Uterus (tissue), 4 donors: ENCODE results near the gene ERC2. TPM values are rescaled to one million over a fixed set of nuclear protein-coding genes. Genes with fewer than 3 reads are reported as not detected.

ENCODE experiments used
- DNase-seq, 2 donors: peaks; one replicate each; pipeline ENCODE4 v3.0.0-alpha.2; 2019 to 2020
- H3K27ac ChIP-seq, 2 donors: fragments of 200-600 bp; sonication (generic); 1 replicate in 1 of 2; 2 replicates in 1 of 2; pipeline ENCODE4 v1.5.1; 2016 to 2018
- H3K27me3 ChIP-seq, 2 donors: fragments of 200-600 bp; sonication (generic); one replicate each; pipeline ENCODE4 v1.5.1; 2018 to 2019; ENCODE audit warnings: control low read depth in 1 of 2
- H3K36me3 ChIP-seq, 2 donors: fragments of 200-600 bp; sonication (generic); one replicate each; pipeline ENCODE4 v1.5.1; 2019; ENCODE audit warnings: control low read depth in 1 of 2
- H3K4me1 ChIP-seq, 2 donors: fragments of 200-600 bp; sonication (generic); one replicate each; pipeline ENCODE4 v1.5.1; 2018 to 2019; ENCODE audit warnings: control low read depth in 1 of 2
- H3K4me3 ChIP-seq, 2 donors: fragments of 200-600 bp; sonication (generic); 1 replicate in 1 of 2; 2 replicates in 1 of 2; pipeline ENCODE4 v1.5.1; 2018 to 2019; ENCODE audit warnings: mild to moderate bottlenecking in 1 of 2
- H3K9me3 ChIP-seq, 2 donors: fragments of 200-600 bp; sonication (generic); one replicate each; pipeline ENCODE4 v1.5.1; 2019; ENCODE audit warnings: control low read depth in 1 of 2
- CTCF ChIP-seq, 4 experiments: fragments of 200-600 bp in 2 of 4; fragments of 450-650 bp in 2 of 4; sonication (generic) in 2 of 4; IDR thresholded peaks; one replicate each; pipeline ENCODE4 v1.5.1; 2016 to 2019; ENCODE audit warnings: antibody characterized with exemption in 4 of 4, mild to moderate bottlenecking in 2 of 4, moderate library complexity in 1 of 4
- POLR2A ChIP-seq, 2 donors: fragments of 450-650 bp; IDR thresholded peaks; one replicate each; pipeline ENCODE4 v1.6.1; 2016; ENCODE audit warnings: antibody characterized with exemption in 2 of 2, mild to moderate bottlenecking in 1 of 2, moderate library complexity in 1 of 2
- intact Hi-C: fragments of 100-400 bp; cut with DNase I; formaldehyde crosslinking; loops from one replicate; pipeline ENCODE4 v1.15.1; 2023; ENCODE audit warnings: low total_unique reads
- total RNA-seq, 4 donors: library from RNA; depleted of rRNA in 3 of 4; stranded (reverse); fragments of >200 nt in 3 of 4; gene quantifications; one replicate each; pipeline versions ENCODE4 v1.1.0 to v1.2.4, GENCODE V29; 2014 to 2023
- donor health status: DM: yes; HTN: yes; CAD: no.

The ERC2 gene
- total RNA-seq, 4 donors from 2014 or later = 1.7 to 5.5 TPM; not detected in 2

GRCh38 chr3:56113908-56114307 lies 354.4 kb downstream of the ERC2 start:
- Histone ChIP-seq H3K27me3 (no peaks in the 10 kb centered on the region), H3K36me3 (no peaks in the 10 kb centered on the region), H3K4me1 (no peaks in the 10 kb centered on the region), H3K27ac (no peak overlapping the region), H3K9me3 (no peaks in the 10 kb centered on the region), H3K4me3 (no peak overlapping the region)
- DNase-seq = no peak
- TF ChIP-seq POLR2A (IDR thresholded peaks at IDR 0.05) = no peak
- no peak for TF ChIP-seq CTCF (IDR thresholded peaks at IDR 0.05)
- intact Hi-C loops = no loop called here

- Histone ChIP-seq H3K27me3 (no peaks in the 10 kb centered on the region), H3K9me3 (no peaks in the 10 kb centered on the region), H3K36me3 (no peaks in the 10 kb centered on the region), H3K4me1 (no peaks in the 10 kb centered on the region), H3K4me3 (no peak overlapping the region), H3K27ac (no peak overlapping the region)
- DNase-seq = no peak
- intact Hi-C loops = no loop called here
- no peak for TF ChIP-seq CTCF (IDR thresholded peaks at IDR 0.05)
Measured at GRCh38 chr3:56113231-56113630, 355.0 kb downstream of the ERC2 start.

GRCh38 chr3:56111606-56112304 lies 356.5 kb downstream of the ERC2 start:
- Histone ChIP-seq H3K36me3 (no peaks in the 10 kb centered on the region), H3K27me3 (no peaks in the 10 kb centered on the region), H3K4me3 (no peak overlapping the region), H3K27ac (no peak overlapping the region), H3K4me1 (no peaks in the 10 kb centered on the region), H3K9me3 (no peaks in the 10 kb centered on the region)
- TF ChIP-seq CTCF (IDR thresholded peaks at IDR 0.05) = no peak
- no peak for TF ChIP-seq POLR2A (IDR thresholded peaks at IDR 0.05)
- no peak for DNase-seq
- intact Hi-C loops = no loop called here

GRCh38 chr3:56110886-56111285 lies 357.4 kb downstream of the ERC2 start:
- no peak overlapping the region for H3K27ac ChIP-seq
- H3K4me1 ChIP-seq = no peaks in the 10 kb centered on the region
- intact Hi-C loops = no loop called here
- no peaks in the 10 kb centered on the region for H3K27me3 ChIP-seq
- no peak for DNase-seq
- TF ChIP-seq POLR2A (IDR thresholded peaks at IDR 0.05) = no peak
- no peak for TF ChIP-seq CTCF (IDR thresholded peaks at IDR 0.05)
- H3K36me3 ChIP-seq = no peaks in the 10 kb centered on the region
- no peak overlapping the region for H3K4me3 ChIP-seq
- H3K9me3 ChIP-seq = no peaks in the 10 kb centered on the region

GRCh38 chr3:56107157-56107556 lies 361.1 kb downstream of the ERC2 start:
- H3K36me3 ChIP-seq = no peaks in the 10 kb centered on the region
- intact Hi-C loops = no loop called here
- H3K4me1 ChIP-seq = no peaks in the 10 kb centered on the region
- no peaks in the 10 kb centered on the region for H3K9me3 ChIP-seq
- no peak for TF ChIP-seq CTCF (IDR thresholded peaks at IDR 0.05)
- no peak for TF ChIP-seq POLR2A (IDR thresholded peaks at IDR 0.05)
- H3K27ac ChIP-seq = no peak overlapping the region
- DNase-seq = no peak
- no peaks in the 10 kb centered on the region for H3K27me3 ChIP-seq
- no peak overlapping the region for H3K4me3 ChIP-seq
